Measurements from ENCODE around the gene SAPCD2. TPM values are rescaled to one million over a fixed set of nuclear protein-coding genes. Genes with fewer than 3 reads are reported as not detected.

Gene SAPCD2
- total and polyA plus RNA-seq, 2 of the 8 experiments (the other 6 are each of a cell fraction or from before 2014, with no cell fraction given), result 12.7 to 32.1 TPM

DNA sequence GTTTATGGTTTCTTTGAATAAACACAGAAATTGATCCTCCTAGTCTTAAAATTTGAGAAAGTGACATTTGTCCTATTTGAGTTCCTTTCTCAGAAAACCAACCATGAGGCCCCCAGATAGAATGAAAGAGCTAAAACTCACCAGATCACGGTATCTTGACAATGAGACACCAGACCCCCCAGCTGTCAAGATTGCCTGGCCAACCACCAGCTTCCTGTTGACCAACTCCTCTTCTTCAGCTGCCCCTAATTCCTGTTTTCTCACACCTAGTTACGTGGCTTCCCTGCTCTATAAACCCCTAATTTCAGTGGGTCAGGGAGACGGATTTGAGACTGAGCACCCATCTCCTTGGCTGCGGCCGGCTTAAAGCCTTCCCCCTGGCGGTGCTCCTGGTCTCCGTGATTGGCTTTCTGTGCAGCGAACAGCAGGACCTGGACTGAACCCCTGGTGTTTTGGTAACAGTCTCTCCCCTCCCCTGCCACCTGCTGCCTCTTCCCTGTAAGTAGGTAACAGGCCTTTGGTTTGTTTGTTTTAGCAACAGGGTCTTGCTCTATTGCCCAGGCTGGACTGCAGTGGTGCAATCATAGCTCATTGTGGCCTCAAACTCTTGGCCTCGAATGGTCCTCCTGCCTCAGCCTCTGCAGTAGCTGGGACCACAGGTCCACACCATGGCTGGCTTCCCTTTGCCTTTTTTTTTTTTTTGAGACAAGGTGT, 11.7 kb downstream of the SAPCD2 start:
- no peak overlapping the region for H3K23ac ChIP-seq (ENCODE audit: insufficient read length)
- H3K4me1 ChIP-seq (replicated peaks in 1 of 4; ENCODE audit: control insufficient read depth in 3 of 4, insufficient read depth in 4 of 4, low read length in 3 of 4), result peaks cover 0 to 15% (median 8%) of the 10 kb centered on the region in 4 experiments; a peak in 5 of 7 replicates
- no peak overlapping the region for H3K18ac ChIP-seq (ENCODE audit: extremely low read depth, low read length)
- H2BK12ac ChIP-seq (ENCODE audit: low read depth, low read length), result no peak overlapping the region
- H3K23me2 ChIP-seq (ENCODE audit: low read depth, low read length), result peaks cover 5% of the 10 kb centered on the region; the same call in 1 of the 2 replicates
- no peak overlapping the region for H4K5ac ChIP-seq (ENCODE audit: insufficient read length, low read depth, low read length)
- H4K91ac ChIP-seq (replicated peaks; ENCODE audit: insufficient read length, low read length), result no peak overlapping the region
- no peak overlapping the region for H2AK5ac ChIP-seq (ENCODE audit: low read depth, low read length)
- no peak overlapping the region for H3K56ac ChIP-seq (replicated peaks; ENCODE audit: insufficient read length, low read depth, low read length)
- no peaks in the 10 kb centered on the region for H3K9me3 ChIP-seq (ENCODE audit: insufficient read depth in 2 of 2, low read depth in 1 of 2, low read length in 1 of 2)
- CTCF ChIA-PET (ENCODE audit: partially characterized antibody), result interaction anchor here (1.0 to 8.6 kb wide), 10 partner anchors 9 to 111 kb away, joined by 3 to 156 read pairs (median 4); partner anchors contain the start of gene SAPCD2
- H3K14ac ChIP-seq (ENCODE audit: insufficient read length), result no peak overlapping the region
- H2BK120ac ChIP-seq (replicated peaks; ENCODE audit: low read depth, low read length), result no peak overlapping the region
- 80% methylated on average over 9 of the region's 9 CpGs; no CpG with 5 or more reads in 1 of the 2 experiments for WGBS, 2 experiments (ENCODE audit: extremely low coverage in 1 of 2, insufficient coverage in 1 of 2, insufficient read length in 1 of 2, insufficient replicate concordance in 2 of 2, low coverage in 1 of 2, low lambda C conversion rate in 2 of 2, missing lambda C conversion rate in 1 of 2)
- H3K27me3 ChIP-seq (replicated peaks in 1 of 4; ENCODE audit: control insufficient read depth in 3 of 4, extremely low read depth in 1 of 4, insufficient read depth in 3 of 4, low read length in 3 of 4), result peaks cover 3 to 20% (median 14%) of the 10 kb centered on the region in 4 experiments; a peak in 6 of 7 replicates
- H4K20me1 ChIP-seq (replicated peaks in 1 of 2; ENCODE audit: control insufficient read depth in 1 of 2, insufficient read depth in 2 of 2, low read length in 2 of 2), result no peaks in the 10 kb centered on the region
- no peak overlapping the region for H2BK15ac ChIP-seq (ENCODE audit: low read length)
- POLR2A ChIA-PET (ENCODE audit: partially characterized antibody), result interaction anchor here (0.6 kb wide), 1 partner anchor 28 kb away, joined by 3 read pairs; the partner anchor contains the start of gene MAN1B1
- no peak for FAIRE-seq
- no peaks in the 10 kb centered on the region for H3K79me2 ChIP-seq (ENCODE audit: control insufficient read depth in 1 of 2, insufficient read depth in 2 of 2, low read length in 2 of 2)
- no peaks in the 10 kb centered on the region for H3K36me3 ChIP-seq (ENCODE audit: control insufficient read depth in 2 of 4, insufficient read depth in 4 of 4, low read length in 3 of 4)
- H2BK20ac ChIP-seq (ENCODE audit: low read length), result no peak overlapping the region
- no peak overlapping the region for H4K8ac ChIP-seq (ENCODE audit: extremely low read depth, insufficient read depth, low read length)
- H3K4me3 ChIP-seq (ENCODE audit: extremely low read depth in 1 of 4, insufficient read depth in 2 of 4, low read depth in 3 of 4, low read length in 4 of 4), result no peak overlapping the region
- no peaks in the 10 kb centered on the region for H3K79me1 ChIP-seq (ENCODE audit: low read depth, low read length)
- no peak overlapping the region for H3K9ac ChIP-seq (replicated peaks in 1 of 4; ENCODE audit: extremely low read depth in 1 of 4, low read depth in 3 of 4, low read length in 3 of 4)
- no peak overlapping the region for H2BK5ac ChIP-seq (ENCODE audit: low read depth, low read length)
- H3K4me2 ChIP-seq (ENCODE audit: insufficient read depth in 1 of 2, low read depth in 2 of 2, low read length in 2 of 2), result no peak overlapping the region
- no peak overlapping the region for H3K27ac ChIP-seq (ENCODE audit: low read depth, low read length)
- H3K4ac ChIP-seq (replicated peaks; ENCODE audit: insufficient read length, low read depth, low read length), result no peak overlapping the region
- DNase-seq (ENCODE audit: low read depth in 1 of 2, low spot score in 2 of 2), result no peak
- no peak overlapping the region for H2AFZ ChIP-seq (ENCODE audit: low read length)
- TF ChIP-seq, protein P1, sequence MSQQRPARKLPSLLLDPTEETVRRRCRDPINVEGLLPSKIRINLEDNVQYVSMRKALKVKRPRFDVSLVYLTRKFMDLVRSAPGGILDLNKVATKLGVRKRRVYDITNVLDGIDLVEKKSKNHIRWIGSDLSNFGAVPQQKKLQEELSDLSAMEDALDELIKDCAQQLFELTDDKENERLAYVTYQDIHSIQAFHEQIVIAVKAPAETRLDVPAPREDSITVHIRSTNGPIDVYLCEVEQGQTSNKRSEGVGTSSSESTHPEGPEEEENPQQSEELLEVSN (IDR thresholded peaks at IDR 0.05), result no peak
- no peak for TF ChIP-seq SP2 (IDR thresholded peaks at IDR 0.05; ENCODE audit: low read length)
- no peak for TF ChIP-seq CTBP2 (IDR thresholded peaks at IDR 0.05; ENCODE audit: borderline replicate concordance, insufficient read depth, insufficient read length, low read length)
- no peak for TF ChIP-seq HDAC2 (IDR thresholded peaks at IDR 0.05; ENCODE audit: borderline replicate concordance in 1 of 2, low read depth in 2 of 2, low read length in 2 of 2)
- TF ChIP-seq KDM1A (IDR thresholded peaks at IDR 0.05; ENCODE audit: borderline replicate concordance, low read length), result no peak
- no peak for TF ChIP-seq KDM5A (IDR thresholded peaks at IDR 0.05; ENCODE audit: low read length)
- no peak for TF ChIP-seq CHD1 (IDR thresholded peaks at IDR 0.05; ENCODE audit: low read depth, low read length)
- no peak for TF ChIP-seq RNF2 (IDR thresholded peaks at IDR 0.05; ENCODE audit: borderline replicate concordance, low read depth, low read length, missing control alignments, poor library complexity, severe bottlenecking)
- no peak for TF ChIP-seq POLR2AphosphoS5 (IDR thresholded peaks at IDR 0.05; ENCODE audit: low read depth, low read length)
- no peak for TF ChIP-seq CREB1 (IDR thresholded peaks at IDR 0.05)
- TF ChIP-seq SP4 (IDR thresholded peaks at IDR 0.05; ENCODE audit: low read length), result no peak
